Neural cell (in vitro differentiated cells): ENCODE measurements around the gene NR1H4. TPM values are rescaled to one million over a fixed set of nuclear protein-coding genes. Genes with fewer than 3 reads are reported as not detected.

ENCODE experiments used
- H2AFZ ChIP-seq: fragments of 200-600, 300-800 bp; sonication (generic), shearing (Covaris generic); 2 replicates; pipeline ENCODE4 v1.6.0; 2014; ENCODE audit warnings: low read depth, mild to moderate bottlenecking, antibody characterized with exemption, low read length, moderate library complexity
- H3F3A ChIP-seq: fragments of 200-600 bp; shearing (Covaris generic); 2 replicates; pipeline ENCODE4 v1.6.1; 2016; ENCODE audit warnings: mild to moderate bottlenecking, moderate library complexity, mixed read lengths, antibody characterized with exemption, low read length; ENCODE audit not compliant: insufficient read depth, poor library complexity, severe bottlenecking
- H3K27ac ChIP-seq: fragments of 200-600, 300-800 bp; sonication (generic), shearing (Covaris generic); 2 replicates; pipeline ENCODE4 v1.5.1; 2014; ENCODE audit warnings: mild to moderate bottlenecking, low read length, moderate library complexity
- H3K27me3 ChIP-seq: fragments of 300-800, 200-600 bp; sonication (generic), shearing (Covaris generic); 2 replicates; pipeline ENCODE4 v1.6.0; 2014; ENCODE audit warnings: mild to moderate bottlenecking, low read depth, low read length, moderate library complexity; ENCODE audit not compliant: insufficient read depth
- H3K36me3 ChIP-seq: fragments of 300-800, 200-600 bp; sonication (generic), shearing (Covaris generic); 2 replicates; pipeline ENCODE4 v1.5.1; 2014; ENCODE audit warnings: mild to moderate bottlenecking, antibody characterized with exemption, low read length, moderate library complexity; ENCODE audit not compliant: insufficient read depth
- H3K4me2 ChIP-seq: fragments of 300-800, 200-600 bp; sonication (generic), shearing (Covaris generic); 2 replicates; pipeline ENCODE4 v1.6.0; 2014; ENCODE audit warnings: mild to moderate bottlenecking, low read length
- H3K4me3 ChIP-seq: fragments of 300-800, 200-600 bp; sonication (generic), shearing (Covaris generic); 2 replicates; pipeline ENCODE4 v1.5.1; 2014; ENCODE audit warnings: mild to moderate bottlenecking, low read length, moderate library complexity
- H3K79me2 ChIP-seq: fragments of 200-600 bp; shearing (Covaris generic); replicated peaks from 2 replicates; pipeline ENCODE4 v1.6.0; 2014; ENCODE audit warnings: mild to moderate bottlenecking, low read length, moderate library complexity; ENCODE audit not compliant: insufficient read depth
- H3K9ac ChIP-seq: fragments of 300-800, 200-600 bp; sonication (generic), shearing (Covaris generic); 2 replicates; pipeline ENCODE4 v1.6.1; 2016; ENCODE audit warnings: mild to moderate bottlenecking, low read length, mixed read lengths
- H3K9me2 ChIP-seq: fragments of 200-600 bp; shearing (Covaris generic); 2 replicates; pipeline ENCODE4 v1.6.1; 2016; ENCODE audit warnings: mild to moderate bottlenecking, low read length, mixed read lengths; ENCODE audit not compliant: insufficient read depth
- H3K9me3 ChIP-seq: fragments of 200-600, 300-800 bp; sonication (generic), shearing (Covaris generic); 2 replicates; pipeline ENCODE4 v1.6.1; 2016; ENCODE audit warnings: mild to moderate bottlenecking, mixed run types, low read length, moderate library complexity, mixed read lengths
- H4K20me1 ChIP-seq: fragments of 200-600 bp; shearing (Covaris generic); 2 replicates; pipeline ENCODE4 v1.6.1; 2016; ENCODE audit warnings: mild to moderate bottlenecking, mixed run types; ENCODE audit not compliant: insufficient read depth
- CTCF ChIP-seq: fragments of 450-650 bp; IDR thresholded peaks from 2 replicates; pipeline ENCODE4 v1.5.1; 2014; ENCODE audit warnings: antibody characterized with exemption, mild to moderate bottlenecking, moderate library complexity; ENCODE audit not compliant: poor library complexity, severe bottlenecking
- EP300 ChIP-seq: fragments of 450-650 bp; conservative IDR thresholded peaks from 2 replicates; pipeline ENCODE4 v1.6.1; 2014; ENCODE audit warnings: antibody characterized with exemption, mild to moderate bottlenecking, moderate library complexity; ENCODE audit not compliant: poor library complexity, severe bottlenecking
- EZH2 ChIP-seq: fragments of 200-600, 300-800 bp; shearing (Covaris generic), sonication (generic); IDR thresholded peaks from 2 replicates; pipeline ENCODE4 v1.6.1; 2014; ENCODE audit warnings: antibody characterized with exemption, low read length, borderline replicate concordance, mild to moderate bottlenecking; ENCODE audit not compliant: insufficient read depth, poor library complexity, severe bottlenecking
- MXI1 ChIP-seq: fragments of 450-650 bp; conservative IDR thresholded peaks from 2 replicates; pipeline ENCODE4 v1.6.1; 2014; ENCODE audit warnings: antibody characterized with exemption, mild to moderate bottlenecking; ENCODE audit not compliant: poor library complexity, severe bottlenecking
- POLR2AphosphoS5 ChIP-seq: IDR thresholded peaks from 2 replicates; pipeline ENCODE4 v1.6.1; 2012
- RAD21 ChIP-seq: fragments of 450-650 bp; conservative IDR thresholded peaks from 2 replicates; pipeline ENCODE4 v1.6.1; 2014; ENCODE audit warnings: antibody characterized with exemption, mild to moderate bottlenecking, moderate library complexity
- REST ChIP-seq: IDR thresholded peaks from 2 replicates; pipeline ENCODE4 v1.6.1; 2012; ENCODE audit warnings: borderline replicate concordance
- SMC3 ChIP-seq: fragments of 450-650 bp; conservative IDR thresholded peaks from 2 replicates; pipeline ENCODE4 v1.6.1; 2014; ENCODE audit warnings: antibody characterized with exemption, mild to moderate bottlenecking, moderate library complexity; ENCODE audit not compliant: poor library complexity
- TAF1 ChIP-seq: IDR thresholded peaks from 2 replicates; pipeline ENCODE4 v1.6.1; 2012; ENCODE audit warnings: low read depth
- polyA plus RNA-seq: library from polyadenylated mRNA; depleted of rRNA; stranded (reverse); fragments of >200 nt; gene quantifications from 2 replicates; pipeline ENCODE4 v1.2.3, GENCODE V29; 2014

Gene NR1H4
- polyA plus RNA-seq, 1 donor from 2014 or later, result not detected

- Histone ChIP-seq H3K9me2 (no peaks in the 10 kb centered on the region), H4K20me1 (no peaks in the 10 kb centered on the region), H3K9me3 (no peaks in the 10 kb centered on the region), H3K27me3 (no peaks in the 10 kb centered on the region), H3K79me2 (no peaks in the 10 kb centered on the region), H3K27ac (no peak overlapping the region), H3K4me2 (no peak overlapping the region), H3K4me3 (no peak overlapping the region), H3K9ac (no peak overlapping the region), H2AFZ (no peak overlapping the region), H3K36me3 (no peaks in the 10 kb centered on the region), H3F3A (no peaks in the 10 kb centered on the region)
- no peak for TF ChIP-seq REST
- no peak for TF ChIP-seq EP300
- no peak for TF ChIP-seq RAD21
- TF ChIP-seq POLR2AphosphoS5, result no peak
- TF ChIP-seq SMC3, result no peak
- TF ChIP-seq TAF1, result no peak
- no peak for TF ChIP-seq CTCF
- no peak for TF ChIP-seq MXI1
- TF ChIP-seq EZH2, result no peak
These were observed 42.3 kb downstream of the NR1H4 start for GRCh38 chr12:100515968-100516367.

- Histone ChIP-seq H3K9me3 (no peaks in the 10 kb centered on the region), H2AFZ (no peak overlapping the region), H3K36me3 (no peaks in the 10 kb centered on the region), H3K9me2 (no peaks in the 10 kb centered on the region), H3K4me3 (no peak overlapping the region), H3K4me2 (no peak overlapping the region), H3K27me3 (no peaks in the 10 kb centered on the region), H3K27ac (no peak overlapping the region), H3K9ac (no peak overlapping the region), H3F3A (no peaks in the 10 kb centered on the region), H4K20me1 (no peaks in the 10 kb centered on the region), H3K79me2 (no peaks in the 10 kb centered on the region)
- TF ChIP-seq CTCF (no peak), EP300 (no peak), TAF1 (no peak), REST (no peak), POLR2AphosphoS5 (no peak), SMC3 (no peak), RAD21 (no peak)
These were observed 44.7 kb downstream of the NR1H4 start for GRCh38 chr12:100518376-100518775.
